GM19099 (cell line): ENCODE data around the gene MPZL3.

Experiments used
- POLR2A ChIP-seq: IDR thresholded peaks from 3 replicates; pipeline ENCODE4 v1.6.1; 2011; ENCODE audit warnings: low read depth; ENCODE audit not compliant: insufficient read length; ENCODE audit errors: extremely low read depth

The MPZL3 gene

GRCh38 chr11:118214210-118214914 is 37.8 kb downstream of the MPZL3 start:
- TF ChIP-seq POLR2A, result no peak

GRCh38 chr11:118213781-118214180 is 38.4 kb downstream of the MPZL3 start:
- no peak for TF ChIP-seq POLR2A

- no peak for TF ChIP-seq POLR2A
Measured at GRCh38 chr11:118213201-118213600, 39.0 kb downstream of the MPZL3 start.

GRCh38 chr11:118212781-118213191 is 39.4 kb downstream of the MPZL3 start:
- no peak for TF ChIP-seq POLR2A

GRCh38 chr11:118212131-118212725 is 39.9 kb downstream of the MPZL3 start:
- TF ChIP-seq POLR2A, result no peak

- TF ChIP-seq POLR2A, result no peak
Measured at GRCh38 chr11:118211006-118211405, 41.2 kb downstream of the MPZL3 start.

GRCh38 chr11:118210323-118210722 is 41.8 kb downstream of the MPZL3 start:
- no peak for TF ChIP-seq POLR2A

- TF ChIP-seq POLR2A, result no peak
Measured at GRCh38 chr11:118209033-118209432, 43.1 kb downstream of the MPZL3 start.

GRCh38 chr11:118207079-118207478 is 45.1 kb downstream of the MPZL3 start:
- TF ChIP-seq POLR2A, result no peak

GRCh38 chr11:118206391-118207031 is 45.7 kb downstream of the MPZL3 start:
- no peak for TF ChIP-seq POLR2A

GRCh38 chr11:118205606-118206378 is 46.4 kb downstream of the MPZL3 start:
- no peak for TF ChIP-seq POLR2A

GRCh38 chr11:118202599-118203422 is 49.4 kb downstream of the MPZL3 start:
- no peak for TF ChIP-seq POLR2A

GRCh38 chr11:118201966-118202365 is 50.2 kb downstream of the MPZL3 start:
- TF ChIP-seq POLR2A, result no peak

GRCh38 chr11:118200901-118201680 is 51.1 kb downstream of the MPZL3 start:
- TF ChIP-seq POLR2A, result no peak
